KMS-11 (cell line): ENCODE results near the gene TBCD.

Experiments used
- H2AFZ ChIP-seq: fragments of 200-600 bp; sonication (generic); 2 replicates; pipeline ENCODE4 v1.6.1; 2016; ENCODE audit warnings: antibody characterized with exemption, mixed run types, low read depth
- H3K27ac ChIP-seq: fragments of 200-600 bp; sonication (generic); 2 replicates; pipeline ENCODE4 v1.6.1; 2016; ENCODE audit warnings: mild to moderate bottlenecking, mixed run types
- H3K27me3 ChIP-seq: fragments of 200-600 bp; sonication (generic); 2 replicates; pipeline ENCODE4 v1.6.1; 2017; ENCODE audit warnings: mild to moderate bottlenecking, low read depth, mixed run types, moderate library complexity; ENCODE audit not compliant: insufficient read depth
- H3K36me3 ChIP-seq: fragments of 200-600 bp; sonication (generic); 2 replicates; pipeline ENCODE4 v1.6.1; 2017; ENCODE audit warnings: mild to moderate bottlenecking, mixed run types; ENCODE audit not compliant: insufficient read depth
- H3K4me1 ChIP-seq: fragments of 200-600 bp; sonication (generic); 2 replicates; pipeline ENCODE4 v1.6.1; 2016; ENCODE audit warnings: mild to moderate bottlenecking, low read depth, mixed run types; ENCODE audit not compliant: poor library complexity, severe bottlenecking
- H3K4me2 ChIP-seq: fragments of 200-600 bp; sonication (generic); 2 replicates; pipeline ENCODE4 v1.7.0; 2016; ENCODE audit warnings: mild to moderate bottlenecking, mixed run types
- H3K4me3 ChIP-seq: fragments of 200-600 bp; sonication (generic); IDR thresholded peaks from 2 replicates; pipeline ENCODE4 v1.6.1; 2017; ENCODE audit warnings: low read depth, low read length, mixed read lengths; ENCODE audit not compliant: insufficient read depth
- H3K79me2 ChIP-seq: fragments of 200-600 bp; sonication (generic); 2 replicates; pipeline ENCODE4 v1.6.1; 2016; ENCODE audit warnings: low read depth, mixed run types; ENCODE audit not compliant: insufficient read depth
- H3K9ac ChIP-seq: fragments of 200-600 bp; sonication (generic); 2 replicates; pipeline ENCODE4 v1.6.1; 2016; ENCODE audit warnings: mild to moderate bottlenecking, mixed run types
- H4K20me1 ChIP-seq: fragments of 200-600 bp; sonication (generic); 2 replicates; pipeline ENCODE4 v1.6.1; 2016; ENCODE audit warnings: mild to moderate bottlenecking, mixed run types; ENCODE audit not compliant: insufficient read depth
- CTCF ChIP-seq: fragments of 200-600 bp; sonication (generic); conservative IDR thresholded peaks from 2 replicates; pipeline ENCODE4 v1.6.1; 2017; ENCODE audit warnings: low read depth, mild to moderate bottlenecking, antibody characterized with exemption, low read length, moderate library complexity, mixed read lengths

The TBCD gene

DNA sequence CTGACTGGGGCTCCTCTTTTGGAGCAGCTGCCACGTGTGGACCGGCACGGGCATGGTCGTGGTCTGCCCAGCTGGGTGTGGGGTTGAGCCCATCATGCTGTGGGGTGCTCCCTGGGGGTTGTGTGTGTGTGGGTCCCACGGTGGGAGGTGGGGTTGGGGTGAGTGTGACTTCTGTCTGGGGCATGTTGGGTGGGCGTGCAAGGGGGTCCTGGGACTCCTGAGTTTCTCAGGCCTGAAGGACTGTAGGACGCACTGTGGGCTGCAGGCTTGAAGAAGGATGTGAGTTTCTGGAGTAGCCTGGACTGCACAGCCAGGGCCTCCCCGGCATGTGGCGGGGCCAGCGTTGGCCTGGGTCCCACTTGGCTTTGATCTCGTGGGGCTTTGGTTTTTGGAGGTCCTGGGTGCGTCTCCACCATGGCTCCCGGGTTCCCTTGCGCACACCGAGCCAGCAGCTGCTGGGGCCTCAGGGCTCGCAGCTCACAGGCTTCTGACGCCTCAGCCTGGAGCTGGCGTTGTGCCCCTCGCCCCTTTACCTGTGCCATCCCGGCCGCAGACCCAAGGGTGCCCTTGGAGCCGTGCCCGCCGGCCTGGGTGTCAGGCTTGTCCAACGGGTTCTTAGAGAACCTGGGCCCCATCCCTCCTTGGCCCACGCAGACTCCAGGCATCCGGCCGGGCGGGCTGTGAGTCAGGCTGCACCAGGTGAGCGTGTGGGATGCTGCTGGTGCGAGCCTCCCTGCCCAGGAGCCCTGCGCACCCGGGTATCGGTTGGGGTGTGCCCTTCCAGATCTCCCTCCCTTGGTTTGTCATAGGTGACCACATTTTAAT lies 122.4 kb downstream of the TBCD start:
- H3K36me3 ChIP-seq, result no peaks in the 10 kb centered on the region; the same call in 1 of the 2 replicates
- H3K79me2 ChIP-seq, result peaks cover 2% of the 10 kb centered on the region; the same call in 1 of the 2 replicates
- no peaks in the 10 kb centered on the region for H4K20me1 ChIP-seq
- H3K4me2 ChIP-seq, result no peak overlapping the region
- H3K9ac ChIP-seq, result no peak overlapping the region
- no peak for TF ChIP-seq CTCF
- H3K27me3 ChIP-seq, result no peaks in the 10 kb centered on the region
- no peak overlapping the region for H3K4me3 ChIP-seq
- H3K27ac ChIP-seq, result no peak overlapping the region
- H2AFZ ChIP-seq, result no peak overlapping the region
- peaks cover 6% of the 10 kb centered on the region for H3K4me1 ChIP-seq

DNA sequence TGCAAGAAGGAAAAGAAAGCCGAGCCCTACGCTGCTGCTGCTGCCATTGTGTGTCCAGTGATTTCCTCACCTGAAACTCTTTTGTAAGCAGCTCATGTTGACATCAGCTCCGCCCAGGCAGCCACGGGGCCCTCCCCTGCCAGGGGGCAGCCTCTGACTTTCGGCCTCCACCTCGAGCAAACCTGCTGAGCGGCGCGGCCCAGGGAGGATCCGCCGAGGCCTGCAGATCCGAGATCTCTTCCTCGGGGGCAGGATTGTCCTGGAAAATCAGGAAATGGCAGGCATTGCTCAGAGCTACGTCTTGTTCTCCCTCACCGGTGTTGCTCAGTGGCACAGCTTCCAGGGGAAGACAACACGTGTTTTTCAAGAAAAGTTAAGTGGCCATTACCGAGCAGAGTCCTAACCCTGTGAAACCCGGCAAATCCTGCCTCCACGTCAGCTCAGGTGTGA lies 123.6 kb downstream of the TBCD start:
- H3K27ac ChIP-seq, result no peak overlapping the region
- H3K4me1 ChIP-seq, result peaks cover 6% of the 10 kb centered on the region
- H2AFZ ChIP-seq, result no peak overlapping the region
- H3K4me3 ChIP-seq, result no peak overlapping the region
- TF ChIP-seq CTCF, result no peak
- no peaks in the 10 kb centered on the region for H3K36me3 ChIP-seq
- H3K79me2 ChIP-seq, result no peaks in the 10 kb centered on the region
- no peak overlapping the region for H3K4me2 ChIP-seq
- no peaks in the 10 kb centered on the region for H4K20me1 ChIP-seq
- H3K27me3 ChIP-seq, result no peaks in the 10 kb centered on the region
- H3K9ac ChIP-seq, result no peak overlapping the region

GRCh38 chr17:82876149-82876548 lies 124.3 kb downstream of the TBCD start:
- no peaks in the 10 kb centered on the region for H3K36me3 ChIP-seq
- H3K27me3 ChIP-seq, result no peaks in the 10 kb centered on the region
- H3K4me1 ChIP-seq, result peaks cover 6% of the 10 kb centered on the region
- no peak overlapping the region for H2AFZ ChIP-seq
- H3K4me3 ChIP-seq, result no peak overlapping the region
- no peaks in the 10 kb centered on the region for H3K79me2 ChIP-seq
- no peak overlapping the region for H3K9ac ChIP-seq
- no peaks in the 10 kb centered on the region for H4K20me1 ChIP-seq
- no peak overlapping the region for H3K27ac ChIP-seq
- H3K4me2 ChIP-seq, result no peak overlapping the region
- no peak for TF ChIP-seq CTCF

DNA sequence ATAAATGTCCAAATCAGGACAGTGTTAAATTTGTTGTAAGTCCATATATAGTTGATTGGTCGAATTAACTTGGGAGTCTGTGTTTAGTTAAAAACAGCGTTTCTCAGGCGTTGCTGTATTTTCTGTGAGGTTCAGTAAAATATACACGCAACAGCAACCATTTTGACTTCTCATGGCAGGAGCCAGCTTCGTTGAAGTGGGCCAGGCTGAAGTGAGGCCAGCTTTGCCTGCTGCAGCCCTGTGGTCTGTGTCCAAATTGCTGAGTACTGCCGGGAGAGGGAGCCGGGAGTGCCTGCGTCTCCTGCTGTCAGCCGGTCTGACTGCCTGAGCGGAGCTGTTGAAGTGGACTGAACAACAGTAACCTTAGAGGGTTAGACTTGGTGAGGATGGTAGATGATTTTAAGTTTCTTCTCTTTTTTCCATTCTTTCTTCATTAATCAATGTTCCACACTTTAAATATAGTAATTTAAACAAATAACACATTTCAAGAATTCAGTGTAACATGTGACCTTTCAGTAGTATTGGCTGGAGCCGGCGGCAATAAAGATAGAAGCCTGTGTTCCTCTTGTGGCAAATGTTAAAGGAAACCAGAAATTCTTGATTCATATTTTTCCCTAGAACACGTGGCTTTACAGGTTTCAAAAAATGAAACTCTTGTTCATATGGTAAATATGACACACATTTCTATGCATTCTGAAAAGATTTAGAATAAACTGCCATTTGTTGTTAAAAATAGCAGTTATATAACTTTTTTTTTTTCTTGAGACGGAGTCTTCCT lies 124.9 kb downstream of the TBCD start:
- H3K36me3 ChIP-seq, result no peaks in the 10 kb centered on the region
- H4K20me1 ChIP-seq, result no peaks in the 10 kb centered on the region
- 0 out of 2 replicates have a peak, but pooled peaks cover 4% of the 10 kb centered on the region for H3K79me2 ChIP-seq
- no peak overlapping the region for H3K9ac ChIP-seq
- H2AFZ ChIP-seq, result no peak overlapping the region
- H3K27ac ChIP-seq, result no peak overlapping the region
- no peak overlapping the region for H3K4me3 ChIP-seq
- peaks cover 6% of the 10 kb centered on the region for H3K4me1 ChIP-seq
- TF ChIP-seq CTCF, result no peak
- no peaks in the 10 kb centered on the region for H3K27me3 ChIP-seq
- H3K4me2 ChIP-seq, result no peak overlapping the region
